ENCODE measurements around the gene ASGR2. TPM values are rescaled to one million over a fixed set of nuclear protein-coding genes. Genes with fewer than 3 reads are reported as not detected.
"Not testable (repeated sequence)": the region's sequence is repeated elsewhere in the genome, so short reads cannot be mapped to it uniquely, and the experiment has no call there.

Gene ASGR2, protein sequence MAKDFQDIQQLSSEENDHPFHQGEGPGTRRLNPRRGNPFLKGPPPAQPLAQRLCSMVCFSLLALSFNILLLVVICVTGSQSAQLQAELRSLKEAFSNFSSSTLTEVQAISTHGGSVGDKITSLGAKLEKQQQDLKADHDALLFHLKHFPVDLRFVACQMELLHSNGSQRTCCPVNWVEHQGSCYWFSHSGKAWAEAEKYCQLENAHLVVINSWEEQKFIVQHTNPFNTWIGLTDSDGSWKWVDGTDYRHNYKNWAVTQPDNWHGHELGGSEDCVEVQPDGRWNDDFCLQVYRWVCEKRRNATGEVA
- total RNA-seq (2014; rRNA removed; shearing (Covaris generic)), result not detected in 2 replicates

DNA sequence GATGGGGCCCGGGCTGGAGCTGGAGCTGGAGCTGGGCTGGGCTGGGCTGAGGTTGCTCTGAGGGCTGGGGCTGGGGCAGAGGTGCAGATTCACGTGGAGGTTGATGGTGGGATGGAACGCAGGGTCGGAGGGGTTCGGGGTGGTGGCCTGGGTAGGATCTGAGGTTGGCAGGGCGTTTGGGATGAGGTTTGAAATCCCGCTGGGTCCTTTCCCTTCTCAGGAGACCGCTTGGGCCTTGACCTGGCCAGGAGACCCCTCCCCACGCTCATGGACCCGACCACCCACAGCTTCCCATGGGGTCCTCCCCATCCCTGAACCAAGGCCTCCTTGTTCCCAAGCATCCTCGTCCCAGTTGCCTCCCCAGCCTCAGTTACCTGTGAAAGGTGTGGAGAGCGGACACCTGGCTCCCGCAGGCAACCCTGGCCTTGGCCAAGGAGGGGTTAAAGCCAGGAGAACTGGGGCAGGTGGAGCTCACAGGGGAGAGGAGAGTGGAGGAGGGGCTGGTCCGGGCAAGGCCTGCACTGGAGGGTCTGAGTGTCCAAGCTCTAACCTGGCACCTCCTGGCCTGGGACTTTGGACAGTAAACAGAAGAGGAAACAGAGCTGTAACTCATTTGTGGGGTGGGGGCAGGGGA, at the start of gene ASGR2:
Gene ASGR2 (minus strand): TSS at position 582 of the 634 bp plus-strand sequence. CDS start 582 bp downstream, outside the sequence.
- no peak for DNase-seq (ENCODE audit: low read depth)

DNA sequence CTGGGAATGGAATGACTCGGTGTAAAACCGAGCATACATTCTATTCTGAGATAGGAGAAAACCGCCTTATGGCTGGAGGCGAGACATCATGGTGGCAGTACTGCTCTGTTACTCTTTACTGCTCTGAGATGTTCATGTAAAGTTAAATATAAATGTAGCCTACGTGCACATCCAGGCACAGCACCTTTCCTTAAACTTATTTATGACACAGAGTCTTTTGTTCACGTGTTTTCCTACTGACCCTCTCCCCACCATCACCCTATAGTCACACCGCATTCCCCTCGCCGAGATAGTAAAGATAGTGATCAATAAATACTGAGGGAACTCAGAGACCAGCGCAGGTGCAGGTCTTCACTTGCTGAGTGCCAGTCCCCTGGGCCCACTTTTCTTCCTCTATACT, 44.9 kb upstream of the ASGR2 start:
- not testable (repeated sequence) for DNase-seq (ENCODE audit: low read depth)

DNA sequence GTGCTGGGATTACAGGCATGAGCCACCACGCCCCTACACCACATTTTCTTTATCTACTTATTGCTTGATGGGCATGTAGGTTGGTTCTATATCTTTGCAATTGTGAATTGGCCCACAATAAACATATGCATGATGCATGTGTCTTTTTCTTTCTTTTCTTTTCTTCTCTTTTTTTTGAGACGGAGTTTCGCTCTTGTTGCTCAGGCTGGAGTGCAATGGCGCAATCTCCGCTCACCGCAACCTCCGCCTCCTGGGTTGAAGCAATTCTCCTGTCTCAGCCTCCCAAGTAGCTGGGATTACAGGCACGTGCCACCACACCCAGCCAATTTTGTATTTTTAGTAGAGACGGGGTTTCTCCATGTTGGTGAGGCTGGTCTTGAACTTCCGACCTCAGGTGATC, 43.8 kb upstream of the ASGR2 start:
- not testable (repeated sequence) for DNase-seq (ENCODE audit: low read depth)

DNA sequence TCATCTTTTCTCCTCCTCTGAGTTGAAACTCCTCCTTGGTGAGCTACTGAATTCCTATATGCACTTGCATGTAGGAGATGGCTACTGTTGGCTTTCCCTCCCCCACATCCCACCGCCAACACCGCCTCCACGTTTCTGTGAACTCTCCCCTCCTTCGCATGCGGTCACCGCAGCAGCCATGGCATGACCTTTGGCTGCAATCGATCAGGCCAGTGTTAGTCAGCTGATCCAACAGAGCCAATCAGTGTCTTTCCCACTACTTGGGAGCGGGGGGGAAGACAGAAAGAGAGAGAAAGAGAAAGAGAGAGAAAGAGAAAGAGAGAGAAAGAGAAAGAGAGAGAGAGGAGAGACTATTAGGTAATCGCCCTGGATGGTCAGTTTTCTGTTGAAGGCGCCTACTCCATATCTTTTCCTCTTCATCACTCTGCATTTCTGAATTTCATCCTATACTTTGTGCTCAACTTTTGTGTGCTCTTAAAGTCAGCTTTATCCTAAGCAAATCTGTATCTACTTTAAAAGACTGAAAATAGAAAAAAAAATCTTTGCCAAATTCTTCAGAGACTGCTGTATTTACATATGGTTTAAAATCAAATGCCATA, 41.8 kb upstream of the ASGR2 start:
- DNase-seq (ENCODE audit: low read depth), result no peak

DNA sequence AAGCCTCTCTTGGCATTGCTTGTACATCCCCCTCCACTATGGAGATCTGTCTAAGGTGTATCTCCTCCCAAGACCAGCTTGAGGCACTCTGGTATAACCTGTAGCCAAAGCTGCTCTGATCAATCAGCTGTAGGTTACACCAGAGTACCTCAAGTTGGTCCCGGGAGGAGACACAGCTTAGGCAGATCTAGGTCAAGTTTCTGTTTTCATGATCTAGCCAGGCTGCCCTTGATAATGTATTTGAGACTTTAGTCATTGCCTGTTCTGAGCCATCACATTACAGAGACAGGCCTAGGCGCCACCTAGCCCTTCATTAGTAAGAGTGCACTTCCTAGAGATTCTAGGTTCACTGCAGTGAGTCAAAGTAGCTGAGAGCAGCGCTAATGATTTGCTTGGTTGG, 33.1 kb upstream of the ASGR2 start:
- DNase-seq (ENCODE audit: low read depth), result no peak

DNA sequence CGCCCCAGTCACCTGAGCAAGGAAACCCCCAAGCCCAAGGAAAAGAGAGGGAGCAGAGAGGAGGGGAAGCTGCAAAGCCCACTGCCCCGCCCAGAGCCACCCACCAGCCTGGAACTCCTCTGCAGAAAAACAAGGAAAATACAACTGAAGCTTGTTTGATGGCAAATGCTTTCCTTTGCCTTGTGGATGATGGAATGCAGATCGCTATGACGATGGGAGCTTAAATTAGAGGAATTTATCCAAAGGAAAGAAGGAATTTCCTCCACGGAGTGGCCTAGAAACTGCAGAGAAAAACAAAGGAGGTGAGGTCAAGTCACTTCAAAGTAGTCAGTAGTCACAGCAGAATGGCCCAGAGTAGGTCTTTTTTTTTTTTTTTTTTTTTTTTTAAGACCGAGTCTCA, 31.5 kb upstream of the ASGR2 start:
- DNase-seq (ENCODE audit: low read depth), result no peak

DNA sequence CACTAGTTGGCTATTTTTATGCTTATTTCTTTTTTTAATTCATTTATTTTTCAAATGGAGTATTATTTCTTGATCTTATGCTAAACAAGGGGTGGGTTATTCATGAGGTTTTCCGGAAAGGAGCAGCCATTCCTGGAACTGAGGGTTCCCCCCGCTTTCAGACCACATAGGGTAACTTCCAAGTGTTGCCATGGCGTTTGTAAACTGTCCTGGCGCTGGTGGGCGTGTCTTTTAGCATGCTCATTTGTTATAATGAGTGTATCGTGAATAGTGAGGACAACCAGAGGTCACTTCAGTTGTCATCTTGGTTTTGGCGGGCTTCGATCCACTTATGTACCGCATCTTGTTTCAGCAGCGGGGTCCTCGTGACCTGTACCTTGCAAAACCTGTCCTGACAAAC, 29.6 kb upstream of the ASGR2 start:
- no peak for DNase-seq (ENCODE audit: low read depth)

DNA sequence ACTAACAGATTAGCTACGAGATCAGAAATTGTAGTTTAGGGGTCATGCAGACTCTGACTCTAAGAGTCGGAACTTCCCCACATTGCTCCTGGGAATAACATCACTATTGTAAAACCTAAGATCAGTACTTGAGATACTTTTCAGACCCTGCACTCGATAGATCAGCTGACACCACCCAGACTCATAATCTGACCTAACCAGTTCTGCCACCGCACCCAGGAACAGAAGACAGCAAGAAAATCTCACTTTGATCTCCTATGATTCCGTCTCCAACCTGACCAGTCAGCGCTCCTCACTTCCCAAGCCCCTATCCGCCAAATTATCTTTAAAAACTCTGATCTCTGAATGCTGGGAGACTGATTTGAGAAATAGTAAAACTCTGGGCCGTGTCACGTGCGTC, 27.2 kb upstream of the ASGR2 start:
- DNase-seq (ENCODE audit: low read depth), result no peak

DNA sequence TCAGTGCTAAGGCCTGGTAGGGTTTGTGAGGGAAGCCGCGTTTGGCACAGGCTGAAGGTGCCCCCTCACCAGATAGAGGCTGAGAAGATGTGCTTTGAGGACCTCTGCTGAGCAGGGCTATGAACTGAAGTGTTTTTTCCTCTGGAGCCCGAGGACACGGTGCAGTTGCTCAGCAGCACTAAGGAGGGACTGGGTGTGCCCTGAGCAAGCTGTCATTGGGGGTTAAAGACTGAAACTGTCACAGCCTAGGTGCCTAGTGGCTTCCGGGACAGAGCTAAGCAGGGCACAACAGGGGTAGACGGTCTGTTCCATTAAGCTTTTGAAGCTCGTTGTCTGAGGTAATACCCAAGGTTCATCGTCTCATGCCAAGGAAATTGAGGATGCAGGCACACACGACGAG, 24.8 kb upstream of the ASGR2 start:
- DNase-seq (ENCODE audit: low read depth), result no peak

DNA sequence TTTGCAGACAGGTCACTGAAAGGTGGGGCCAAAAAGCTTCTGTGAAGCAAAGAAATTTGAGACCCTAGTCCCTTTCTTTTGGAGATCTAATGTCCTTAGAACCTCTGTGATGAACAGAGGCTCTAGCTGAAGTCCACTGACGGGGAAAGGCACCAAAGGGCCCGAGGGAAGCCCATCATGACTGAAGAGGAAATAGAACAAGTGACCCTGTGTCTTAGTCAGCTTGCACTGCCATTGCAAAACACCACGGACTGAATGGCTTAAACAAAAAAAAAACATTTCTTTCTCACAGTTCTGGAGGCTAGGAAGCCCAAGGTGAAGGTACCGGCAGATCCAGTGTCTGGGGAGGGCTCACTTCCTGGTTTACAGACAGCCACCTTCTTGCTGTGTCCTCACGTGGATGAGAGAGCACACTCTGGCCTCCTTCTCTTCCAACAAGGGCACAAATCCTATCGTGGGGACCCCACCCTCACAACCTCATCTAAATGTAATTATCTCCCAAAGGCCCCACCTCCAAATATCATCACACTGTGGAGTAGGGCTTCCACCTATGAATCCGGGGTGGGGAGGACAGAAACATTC, 24.3 kb upstream of the ASGR2 start:
- no peak for DNase-seq (ENCODE audit: low read depth)

DNA sequence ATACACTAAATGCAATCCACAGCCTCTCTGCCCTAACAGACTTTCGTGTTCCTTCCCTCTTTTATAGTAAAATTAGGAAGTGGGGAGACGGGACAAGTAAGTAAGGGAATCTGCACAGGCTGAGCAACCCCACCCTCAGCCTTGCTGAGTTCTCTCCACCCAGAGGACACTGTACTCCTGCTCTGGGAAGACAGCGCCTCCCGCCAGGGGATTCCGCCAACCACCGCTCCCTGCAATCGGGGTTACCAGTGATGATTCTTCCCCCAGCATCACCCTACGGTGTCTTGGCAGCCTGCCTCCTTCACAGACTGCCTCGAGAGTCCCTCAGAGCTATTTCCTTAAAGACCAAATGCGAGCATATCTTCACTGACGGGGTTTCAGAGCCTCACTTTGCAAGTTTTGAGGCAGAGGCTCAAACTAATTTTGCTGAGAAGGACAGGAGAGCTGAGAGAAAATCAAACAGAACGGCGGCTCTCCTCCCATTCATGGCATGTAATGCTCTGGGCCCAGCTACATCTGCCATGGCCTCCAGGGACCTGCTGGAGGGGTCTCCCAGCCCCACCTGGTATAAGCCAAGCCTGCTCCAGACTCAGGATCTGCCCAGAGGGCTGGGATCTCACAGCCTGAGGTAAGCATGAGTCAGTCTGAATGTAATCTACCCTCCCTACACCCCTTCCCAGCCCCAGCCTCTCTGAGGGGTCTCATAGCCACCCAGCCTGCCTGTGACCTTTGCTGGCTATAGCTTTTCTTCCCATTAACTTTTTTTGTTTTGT, 22.7 kb upstream of the ASGR2 start:
- no peak for DNase-seq (ENCODE audit: low read depth)

DNA sequence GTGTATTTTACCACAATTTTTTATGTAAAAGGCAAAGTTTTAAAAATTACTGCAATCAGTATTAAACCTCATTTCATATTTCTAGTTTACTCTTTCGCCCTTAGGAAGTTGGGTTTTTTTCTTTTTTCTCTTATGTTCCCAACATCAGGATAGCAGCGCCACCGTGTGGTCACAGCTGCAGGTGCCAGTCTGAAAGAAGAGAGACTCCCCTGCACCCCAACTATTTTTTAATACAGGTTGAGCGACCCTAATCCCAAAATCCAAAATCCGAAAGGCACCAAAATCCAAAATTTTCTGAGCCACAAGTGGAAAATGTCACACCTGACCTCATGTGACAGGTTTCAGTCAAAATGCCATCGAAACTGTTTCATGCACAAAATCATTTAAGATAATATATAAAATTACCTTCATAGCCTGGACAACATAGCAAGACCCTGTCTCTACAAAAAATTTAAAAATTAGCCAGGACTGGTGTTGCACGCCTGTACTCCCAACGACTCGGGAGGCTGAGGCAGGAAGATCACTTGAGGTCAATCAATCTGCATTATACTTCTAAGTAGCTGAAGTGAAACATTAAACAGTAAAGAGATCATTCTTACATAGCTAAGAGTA, 21.8 kb upstream of the ASGR2 start:
- peak; percentile 47 for DNase-seq (ENCODE audit: low read depth)

DNA sequence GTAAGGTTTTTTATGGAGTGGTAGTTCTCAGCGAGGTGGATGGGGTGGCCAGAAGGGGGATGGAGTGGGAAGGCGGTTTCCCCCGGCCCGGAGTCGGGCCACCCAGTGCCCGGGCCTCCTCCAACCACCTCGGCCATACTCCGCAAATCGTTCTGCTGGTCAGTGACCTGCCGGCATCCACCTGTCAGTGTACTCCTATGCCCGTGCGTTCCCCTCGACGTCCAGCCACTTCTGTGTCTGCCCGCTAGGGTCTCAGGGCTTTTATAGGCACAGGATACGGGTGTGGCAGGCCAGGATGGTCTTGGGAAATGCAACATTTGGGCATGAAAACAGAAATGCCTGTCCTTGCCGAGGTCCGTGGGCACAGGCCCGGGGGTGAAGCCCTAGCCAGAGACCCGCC, 19.3 kb upstream of the ASGR2 start:
- DNase-seq (ENCODE audit: low read depth), result no peak

DNA sequence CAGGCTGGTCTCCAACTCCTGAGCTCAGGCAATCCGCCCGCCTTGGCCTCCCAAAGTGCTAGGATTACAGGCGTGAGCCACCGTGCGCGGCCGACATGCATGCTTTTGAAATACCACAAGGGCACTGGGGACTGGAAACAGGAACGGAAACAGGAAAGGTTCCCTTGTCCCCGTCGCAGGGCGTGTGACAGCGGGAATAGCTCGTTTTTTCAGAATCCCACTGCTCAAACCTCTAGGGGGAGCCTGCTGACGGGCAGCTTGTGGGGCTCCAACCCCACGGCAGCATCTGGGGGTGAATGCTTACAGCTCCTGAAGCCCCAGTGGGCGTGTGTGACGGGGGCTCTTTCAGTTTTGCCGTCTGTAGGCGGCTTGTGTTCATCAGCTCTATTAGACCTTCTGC, 18.8 kb upstream of the ASGR2 start:
- no peak for DNase-seq (ENCODE audit: low read depth)

DNA sequence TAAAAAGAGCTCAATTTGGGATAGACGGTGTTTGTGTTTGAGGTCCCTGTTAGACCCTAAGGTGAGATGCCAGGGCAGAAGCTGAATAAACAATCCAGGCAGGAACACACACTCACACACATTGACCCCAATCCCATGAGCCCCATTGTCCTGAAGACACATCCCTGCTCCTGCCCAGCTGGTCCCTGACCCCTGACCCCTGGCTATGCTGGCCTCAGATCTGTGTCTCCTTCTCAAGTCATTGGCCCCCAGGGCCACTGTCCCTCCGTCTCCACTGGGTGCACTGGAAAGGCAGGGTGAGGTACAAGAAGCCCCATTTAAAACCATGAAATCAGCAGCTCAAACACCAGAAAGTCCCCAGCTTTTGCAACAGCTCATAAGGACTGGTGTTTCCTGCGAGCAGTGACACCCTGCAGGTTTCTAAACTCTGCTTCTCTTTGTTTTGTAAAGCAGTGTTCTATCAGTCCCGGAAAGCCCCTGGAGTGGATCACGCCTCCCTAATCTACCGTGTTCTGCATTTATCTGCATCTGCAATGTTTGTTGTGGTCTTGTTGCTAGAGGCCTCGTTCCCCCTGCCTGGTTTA, 18.0 kb upstream of the ASGR2 start:
- no peak for DNase-seq (ENCODE audit: low read depth)

DNA sequence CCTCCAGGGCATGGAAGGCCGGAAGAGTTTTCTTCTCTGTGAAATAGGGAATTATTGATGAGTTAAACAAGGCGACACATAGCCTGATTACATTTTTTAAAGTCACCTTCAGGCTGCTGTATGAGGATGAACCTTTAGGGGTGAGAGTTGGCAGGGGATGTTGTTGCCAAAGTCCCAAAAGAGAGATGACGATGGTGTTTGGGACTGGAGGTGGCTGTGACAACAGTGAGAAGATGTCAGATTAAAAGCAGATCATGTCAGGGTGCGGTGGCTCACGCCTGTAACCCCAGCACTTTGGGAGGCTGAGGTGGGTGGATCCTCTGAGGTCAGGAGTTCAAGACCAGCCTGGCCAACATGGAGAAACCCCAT, 16.8 kb upstream of the ASGR2 start:
- no peak for DNase-seq (ENCODE audit: low read depth)

DNA sequence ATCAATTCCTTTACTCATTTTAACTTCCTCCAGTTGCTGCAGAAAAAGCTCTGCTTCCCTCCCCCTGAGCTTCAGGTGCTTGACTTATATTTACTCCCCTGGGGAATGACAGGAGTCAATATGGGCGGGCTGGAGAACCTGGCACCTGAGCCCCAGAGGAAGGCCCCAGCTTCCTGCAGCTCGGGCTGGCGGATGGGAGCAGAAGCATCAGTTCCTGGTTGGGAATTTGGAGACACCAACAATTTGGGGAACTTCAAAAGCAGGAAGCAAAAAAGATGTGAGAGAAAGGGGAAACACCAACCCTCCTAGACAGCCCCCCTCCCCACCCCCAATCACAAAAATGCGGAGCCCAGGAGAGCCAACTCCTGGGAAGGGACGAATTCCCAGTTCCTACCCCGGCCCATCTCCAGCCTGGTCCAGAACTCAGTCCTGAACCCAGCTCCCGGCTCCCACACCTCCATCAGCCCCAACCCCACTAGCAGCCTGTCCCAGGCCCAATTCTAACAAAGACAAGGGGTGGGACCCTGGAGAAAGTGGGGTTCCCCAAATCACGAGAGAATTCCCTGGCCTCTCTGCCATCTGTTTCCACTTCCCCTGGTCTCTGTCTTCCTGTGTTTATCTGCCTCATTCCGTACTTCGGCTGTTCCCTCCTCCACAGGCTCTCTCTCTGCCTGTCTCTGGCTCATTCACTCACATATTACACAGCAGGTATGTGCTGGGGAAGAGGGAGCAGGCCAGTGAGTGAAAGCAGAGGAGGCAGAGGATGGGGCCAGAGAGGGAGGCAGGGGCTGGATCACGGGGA, 16.2 kb upstream of the ASGR2 start:
- no peak for DNase-seq (ENCODE audit: low read depth)

DNA sequence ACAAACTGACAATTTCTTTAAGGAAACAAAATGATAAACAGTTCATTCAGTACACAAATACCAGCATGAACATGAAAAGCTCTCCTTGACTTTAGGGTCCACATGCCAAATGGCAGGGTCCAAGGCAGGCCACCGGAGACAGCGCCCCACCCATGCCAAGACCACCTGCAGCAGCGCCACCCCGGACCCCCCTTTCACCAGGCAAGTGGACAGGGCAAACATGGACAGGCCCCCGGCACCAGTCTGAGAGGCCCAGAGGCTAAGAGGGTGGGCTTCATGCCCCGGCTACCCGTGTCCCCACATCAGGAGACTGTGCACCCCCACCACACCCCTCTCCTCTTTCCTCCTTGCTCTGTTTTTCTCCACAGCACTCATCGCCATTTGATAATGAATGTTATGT, 14.7 kb upstream of the ASGR2 start:
- DNase-seq (ENCODE audit: low read depth), result no peak

DNA sequence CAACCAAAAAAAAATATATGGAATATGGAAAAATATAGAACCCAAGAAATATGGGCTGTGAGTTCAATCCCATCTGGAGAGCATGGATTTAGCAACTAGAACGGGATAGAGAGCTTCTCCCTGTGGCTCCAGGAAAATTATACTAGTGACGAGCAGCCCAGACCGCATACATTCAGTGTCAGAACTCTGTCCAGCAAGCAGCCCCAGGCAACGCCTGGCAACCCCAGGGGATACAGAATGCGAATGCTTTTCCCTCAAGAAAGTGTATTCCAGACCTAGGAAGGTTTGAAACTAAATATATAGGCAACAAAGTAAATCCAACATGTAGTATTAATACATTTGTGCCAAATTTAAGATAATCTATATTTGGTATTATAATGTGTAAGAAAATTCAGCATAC, 13.5 kb upstream of the ASGR2 start:
- no peak for DNase-seq (ENCODE audit: low read depth)

DNA sequence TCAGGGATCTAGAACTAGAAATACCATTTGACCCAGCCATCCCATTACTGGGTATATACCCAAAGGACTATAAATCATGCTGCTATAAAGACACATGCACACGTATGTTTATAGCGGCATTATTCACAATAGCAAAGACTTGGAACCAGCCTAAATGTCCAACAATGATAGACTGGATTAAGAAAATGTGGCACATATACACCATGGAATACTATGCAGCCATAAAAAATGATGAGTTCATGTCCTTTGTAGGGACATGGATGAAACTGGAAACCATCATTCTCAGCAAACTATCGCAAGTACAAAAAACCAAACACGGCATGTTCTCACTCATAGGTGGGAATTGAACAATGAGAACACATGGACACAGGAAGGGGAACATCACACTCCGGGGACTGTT, 12.9 kb upstream of the ASGR2 start:
- DNase-seq (ENCODE audit: low read depth), result not testable (repeated sequence)

All from RPMI7951 (cell line).